Left ventricle myocardium inferior (tissue), 1 donor: Measurements from ENCODE around the gene PRKG1. TPM values are rescaled to one million over a fixed set of nuclear protein-coding genes. Genes with fewer than 3 reads are reported as not detected.

Source experiments
- DNase-seq: peaks from one replicate; pipeline ENCODE4 v3.0.0-alpha.2; 2020
- H3K27ac ChIP-seq: fragments of 200-600 bp; replicated peaks from 2 replicates; pipeline ENCODE4 v1.8.0; 2021
- H3K27me3 ChIP-seq: fragments of 200-600 bp; 2 replicates; pipeline ENCODE4 v1.8.0; 2021; ENCODE audit warnings: low read depth
- H3K36me3 ChIP-seq: fragments of 200-600 bp; 2 replicates; pipeline ENCODE4 v1.8.0; 2021
- H3K4me1 ChIP-seq: fragments of 200-600 bp; 2 replicates; pipeline ENCODE4 v1.8.0; 2021
- H3K4me3 ChIP-seq: fragments of 200-600 bp; 2 replicates; pipeline ENCODE4 v1.8.0; 2021; ENCODE audit warnings: mild to moderate bottlenecking, moderate library complexity
- H3K9me3 ChIP-seq: fragments of 200-600 bp; replicated peaks from 2 replicates; pipeline ENCODE4 v1.8.0; 2021
- intact Hi-C: fragments of 100-400 bp; cut with micrococcal nuclease; formaldehyde crosslinking; loops from one replicate; pipeline ENCODE4 v1.11.0; 2022
- total RNA-seq: library from RNA; stranded (reverse); fragmentation: NEBNext Ultra II Directional; extraction: Animal tissue kit (Norgen Biotek cat#: 25700); gene quantifications from one replicate; pipeline ENCODE4 v1.2.1, GENCODE V29; 2021
- TF ChIP-seq, protein P1 (sequence below): fragments of 200-600 bp; IDR thresholded peaks from 2 replicates; pipeline ENCODE4 v1.8.0; 2021; ENCODE audit warnings: antibody characterized with exemption, mild to moderate bottlenecking, borderline replicate concordance
- donor health status: DM: no; HTN: yes; CAD: no; lungs with severe emphysema.

PRKG1 gene
- total RNA-seq, 1 donor from 2014 or later = 38.9 TPM

DNA sequence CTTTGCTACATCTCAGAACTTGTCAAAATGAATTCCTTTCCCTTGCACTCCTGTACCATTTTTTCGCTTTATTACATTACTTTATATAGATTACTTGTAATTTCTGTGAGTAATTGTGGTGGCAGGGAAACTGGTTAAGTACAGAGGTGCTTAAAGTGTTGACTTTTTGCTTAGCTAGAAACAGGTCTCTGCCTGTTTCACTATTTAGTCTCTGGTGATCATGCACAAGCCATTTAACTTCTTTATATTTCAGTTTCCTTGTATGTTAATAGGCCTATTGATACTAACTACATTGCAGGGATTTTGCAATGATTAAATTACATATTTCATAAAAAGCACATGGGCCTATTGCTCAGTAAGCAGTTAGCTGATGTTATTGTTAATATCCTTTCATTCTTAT lies 233.8 kb downstream of the PRKG1 start:
- no peak overlapping the region for H3K27ac ChIP-seq
- intact Hi-C loops = no loop called here
- peaks cover 27% of the 10 kb centered on the region for H3K4me1 ChIP-seq
- H3K4me3 ChIP-seq = no peak overlapping the region
- no peaks in the 10 kb centered on the region for H3K27me3 ChIP-seq
- TF ChIP-seq, protein P1, sequence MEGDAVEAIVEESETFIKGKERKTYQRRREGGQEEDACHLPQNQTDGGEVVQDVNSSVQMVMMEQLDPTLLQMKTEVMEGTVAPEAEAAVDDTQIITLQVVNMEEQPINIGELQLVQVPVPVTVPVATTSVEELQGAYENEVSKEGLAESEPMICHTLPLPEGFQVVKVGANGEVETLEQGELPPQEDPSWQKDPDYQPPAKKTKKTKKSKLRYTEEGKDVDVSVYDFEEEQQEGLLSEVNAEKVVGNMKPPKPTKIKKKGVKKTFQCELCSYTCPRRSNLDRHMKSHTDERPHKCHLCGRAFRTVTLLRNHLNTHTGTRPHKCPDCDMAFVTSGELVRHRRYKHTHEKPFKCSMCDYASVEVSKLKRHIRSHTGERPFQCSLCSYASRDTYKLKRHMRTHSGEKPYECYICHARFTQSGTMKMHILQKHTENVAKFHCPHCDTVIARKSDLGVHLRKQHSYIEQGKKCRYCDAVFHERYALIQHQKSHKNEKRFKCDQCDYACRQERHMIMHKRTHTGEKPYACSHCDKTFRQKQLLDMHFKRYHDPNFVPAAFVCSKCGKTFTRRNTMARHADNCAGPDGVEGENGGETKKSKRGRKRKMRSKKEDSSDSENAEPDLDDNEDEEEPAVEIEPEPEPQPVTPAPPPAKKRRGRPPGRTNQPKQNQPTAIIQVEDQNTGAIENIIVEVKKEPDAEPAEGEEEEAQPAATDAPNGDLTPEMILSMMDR = no peak
- H3K36me3 ChIP-seq = no peaks in the 10 kb centered on the region
- H3K9me3 ChIP-seq = no peaks in the 10 kb centered on the region
- no peak for DNase-seq

DNA sequence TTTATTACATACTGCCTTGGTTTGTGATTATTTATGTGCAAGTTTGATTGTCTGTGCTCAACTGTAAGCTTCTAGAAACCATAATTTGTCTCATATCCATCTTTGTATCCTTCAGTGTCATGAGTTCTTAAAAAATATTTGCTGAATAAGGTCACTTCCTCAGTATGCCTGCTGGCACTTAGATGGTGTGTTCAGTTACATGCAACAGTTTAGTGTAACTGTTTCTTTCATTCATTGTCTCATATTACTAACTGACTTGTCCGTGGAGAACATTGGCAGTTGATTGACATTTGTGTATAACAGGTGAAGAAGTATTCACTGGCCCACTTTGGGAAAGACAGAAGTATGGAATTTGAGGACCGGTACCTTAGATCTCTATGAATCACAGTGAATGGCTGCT lies 236.9 kb downstream of the PRKG1 start:
- Histone ChIP-seq H3K4me3 (no peak overlapping the region), H3K4me1 (peaks cover 39% of the 10 kb centered on the region), H3K36me3 (no peaks in the 10 kb centered on the region), H3K27me3 (no peaks in the 10 kb centered on the region), H3K9me3 (no peaks in the 10 kb centered on the region), H3K27ac (no peak overlapping the region)
- TF ChIP-seq, protein P1 = no peak
- DNase-seq = no peak
- intact Hi-C loops = no loop called here

DNA sequence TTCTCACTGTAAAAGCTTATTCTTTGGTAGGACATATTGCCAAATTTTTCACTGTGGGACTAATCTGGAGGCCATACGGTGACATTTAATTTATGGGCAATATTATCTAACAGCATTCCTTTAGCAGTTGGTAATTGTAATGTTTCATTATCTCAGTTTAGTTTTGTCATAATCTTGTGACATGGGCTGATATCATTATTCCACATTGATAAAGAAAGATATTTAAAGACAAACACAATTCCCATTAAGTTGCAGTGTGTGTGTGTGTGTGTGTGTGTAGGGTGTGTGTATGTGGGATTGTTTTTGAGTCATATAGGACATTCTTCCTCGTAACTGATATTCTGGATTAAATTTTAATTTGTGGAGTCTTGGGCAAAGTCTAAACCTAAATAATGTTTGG lies 238.5 kb downstream of the PRKG1 start:
- no peak overlapping the region for H3K27ac ChIP-seq
- peaks cover 39% of the 10 kb centered on the region for H3K4me1 ChIP-seq
- no peaks in the 10 kb centered on the region for H3K36me3 ChIP-seq
- TF ChIP-seq, protein P1 = no peak
- intact Hi-C loops = no loop called here
- H3K27me3 ChIP-seq = no peaks in the 10 kb centered on the region
- no peaks in the 10 kb centered on the region for H3K9me3 ChIP-seq
- no peak overlapping the region for H3K4me3 ChIP-seq
- DNase-seq = no peak

DNA sequence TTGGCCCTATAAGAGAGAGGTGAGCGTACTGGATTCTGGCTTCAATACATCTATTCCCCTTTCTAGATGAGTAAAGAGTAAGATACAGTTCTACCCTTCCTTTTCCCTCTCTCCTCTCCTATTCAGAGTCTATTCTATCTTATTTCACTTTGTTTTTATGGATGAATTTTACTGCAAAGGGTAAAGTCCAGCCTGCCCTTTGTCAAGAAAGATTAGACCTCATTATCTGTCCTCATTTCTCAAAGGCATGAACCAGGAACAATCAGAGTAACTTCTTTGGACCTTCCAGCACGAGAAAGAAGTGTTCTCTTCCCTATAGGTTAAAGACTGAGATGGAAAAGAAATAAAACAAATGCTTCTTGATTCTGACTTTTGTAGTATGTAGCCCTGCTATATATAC lies 239.0 kb downstream of the PRKG1 start:
- TF ChIP-seq, protein P1 = no peak
- intact Hi-C loops = no loop called here
- no peak for DNase-seq

DNA sequence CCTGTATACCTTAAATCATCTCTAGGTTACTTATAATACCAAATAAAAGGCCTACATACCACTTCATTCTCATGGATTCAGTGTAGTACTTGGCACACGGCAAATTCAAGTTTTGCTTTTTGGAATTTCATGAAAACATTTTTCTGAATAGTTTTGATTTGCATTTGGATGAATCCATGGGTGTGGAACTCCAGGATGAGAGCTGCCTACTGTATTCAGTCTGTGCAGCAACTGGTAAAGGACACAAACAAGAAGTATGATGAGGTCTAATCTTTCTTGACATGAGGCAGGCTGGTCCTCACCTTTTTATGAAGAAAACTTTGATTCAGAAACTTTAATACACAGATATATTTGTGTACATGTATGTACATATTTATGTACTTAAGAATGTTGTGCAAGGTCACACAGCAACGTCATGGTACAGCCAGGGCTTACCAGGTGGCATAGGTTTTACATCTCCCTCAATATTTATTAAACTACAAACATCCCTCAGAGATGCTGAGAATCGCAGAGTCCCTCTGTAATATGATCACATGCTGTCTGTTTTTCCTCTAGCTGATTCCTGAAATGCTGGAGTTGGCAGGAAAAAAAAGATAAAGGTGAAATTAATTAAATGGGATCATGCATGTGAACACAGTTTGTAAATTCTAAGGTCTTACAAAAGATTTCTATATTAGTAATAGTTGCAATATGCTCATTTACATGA lies 239.6 kb downstream of the PRKG1 start:
- Histone ChIP-seq H3K9me3 (no peaks in the 10 kb centered on the region), H3K27ac (no peak overlapping the region), H3K4me1 (peaks cover 40% of the 10 kb centered on the region), H3K36me3 (no peaks in the 10 kb centered on the region), H3K4me3 (no peak overlapping the region), H3K27me3 (no peaks in the 10 kb centered on the region)
- TF ChIP-seq, protein P1 = no peak
- intact Hi-C loops = no loop called here
- no peak for DNase-seq

More for the DNA sequence above, 239.0 kb downstream of the PRKG1 start:
- H3K27me3 ChIP-seq = no peaks in the 10 kb centered on the region
- no peaks in the 10 kb centered on the region for H3K9me3 ChIP-seq
- H3K4me3 ChIP-seq = no peak overlapping the region
- H3K36me3 ChIP-seq = no peaks in the 10 kb centered on the region
- H3K27ac ChIP-seq = no peak overlapping the region
- peaks cover 40% of the 10 kb centered on the region for H3K4me1 ChIP-seq
